Pancreas (tissue), 10 donors: ENCODE data around the gene LRRTM3. TPM values are rescaled to one million over a fixed set of nuclear protein-coding genes. Genes with fewer than 3 reads are reported as not detected.

ENCODE experiments used
- ATAC-seq, 4 donors: fragments of 200-7000 bp; cut with Tn5 transposase; one replicate each; pipeline versions ENCODE4 v1.8.0 to v1.9.1; 2020; ENCODE audit warnings: mild to moderate bottlenecking in 4 of 4, moderate library complexity in 4 of 4
- DNase-seq, 6 donors: peaks; one replicate each; pipeline ENCODE4 v3.0.0-alpha.2; 2020
- FAIRE-seq: peaks from 2 replicates; lab custom pipeline; 2012; peaks lifted over from hg19 to GRCh38; lab: Jason Lieb, UNC
- H3K27ac ChIP-seq, 4 donors: fragments of 200-600 bp; sonication (generic); 1 replicate in 3 of 4; 2 replicates in 1 of 4; pipeline versions ENCODE4 v1.5.0 to v1.8.0; 2020
- H3K27me3 ChIP-seq, 4 donors: fragments of 200-600 bp; one replicate each; pipeline ENCODE4 v1.8.0; 2021
- H3K36me3 ChIP-seq, 3 donors: fragments of 200-600 bp; sonication (generic) in 1 of 3; one replicate each; pipeline versions ENCODE4 v1.5.0 to v1.8.0; 2020 to 2021
- H3K4me1 ChIP-seq, 3 donors: fragments of 200-600 bp; one replicate each; pipeline ENCODE4 v1.8.0; 2021
- H3K4me3 ChIP-seq, 4 donors: fragments of 200-600 bp; sonication (generic) in 2 of 4; one replicate each; pipeline versions ENCODE4 v1.5.0 to v1.8.0; 2020 to 2021
- H3K9me3 ChIP-seq, 4 donors: fragments of 200-600 bp; one replicate each; pipeline ENCODE4 v1.8.0; 2021
- CTCF ChIP-seq, 4 donors: fragments of 200-600 bp; sonication (generic) in 3 of 4; IDR thresholded peaks; one replicate each; pipeline versions ENCODE4 v1.5.0 to v1.8.0; 2021; ENCODE audit warnings: antibody characterized with exemption in 4 of 4
- WGBS, 2 donors: extraction: QIAGEN DNeasy Blood & Tissue Kit; methylation state at CpG; one replicate each; pipeline ENCODE4 v1.1.7; 2013; 5-methylcytosine and 5-hydroxymethylcytosine counted together
- intact Hi-C, 3 donors: fragments of 100-400 bp; cut with DNase I; formaldehyde crosslinking; loops; one replicate each; pipeline versions ENCODE4 v1.11.1 to v1.14.2; 2022
- polyA plus RNA-seq, 2 donors: library from polyadenylated mRNA; stranded (reverse); fragments of 200-250 nt; gene quantifications; one replicate each; pipeline ENCODE4 v1.2.3, GENCODE V29; 2013
- total RNA-seq, 6 donors: library from RNA; stranded (reverse); fragmentation: NEBNext Ultra II Directional in 4 of 6; extraction: Animal tissue kit (Norgen Biotek cat#: 25700) in 4 of 6; gene quantifications; one replicate each; pipeline versions ENCODE4 v1.2.1 to v1.2.4, GENCODE V29; 2021 to 2023
- donor health status: healthy with polysubstance abuse.
- donor health status: DM: no; HTN: no; CAD: no; lungs with moderate emphysema.
- donor health status: DM: no; HTN: no; CAD: no.
- donor health status: control.
- donor health status: control.
- donor health status: Bipolar disorder and iron deficiency.
- donor health status: DM: yes; HTN: yes; CAD: no.
- donor health status: DM: no; HTN: no; CAD: no.
- donor health status: DM: no; HTN: no; CAD: no.
- donor health status: DM: yes; HTN: yes; CAD: no.

The LRRTM3 gene
- total and polyA plus RNA-seq, 8 donors, result 0.25 to 2.5 (median 0.72) TPM

- Histone ChIP-seq H3K27ac (no peak overlapping the region), H3K4me1 (peaks cover 0 to 3% (median 0%) of the 10 kb centered on the region in 3 donors), H3K4me3 (no peak overlapping the region), H3K27me3 (peaks cover 3 to 17% (median 4%) of the 10 kb centered on the region in 4 donors), H3K9me3 (no peaks in the 10 kb centered on the region), H3K36me3 (no peaks in the 10 kb centered on the region)
- no peak for TF ChIP-seq CTCF (IDR thresholded peaks at IDR 0.05)
- DNase-seq (no peak), FAIRE-seq (no peak), ATAC-seq (no peak)
- 31 to 38% methylated on average over 5 of the region's 5 CpGs for WGBS, 2 donors
- intact Hi-C loops, result no loop called here
Observed at GRCh38 chr10:66929375-66929774, 3.5 kb downstream of the LRRTM3 start.

- FAIRE-seq, result peak; percentile 76
Observed at GRCh38 chr10:66931340-66931948, 5.6 kb downstream of the LRRTM3 start.

GRCh38 chr10:66931949-66932343 lies 6.1 kb downstream of the LRRTM3 start:
- ATAC-seq (peak in 1 of 4 donors; percentile 46), DNase-seq (no peak), FAIRE-seq (no peak)
- H3K4me1 ChIP-seq, result peaks cover 0 to 3% (median 0%) of the 10 kb centered on the region in 3 donors
- H3K36me3 ChIP-seq, result no peaks in the 10 kb centered on the region
- no peaks in the 10 kb centered on the region for H3K9me3 ChIP-seq
- no peak for TF ChIP-seq CTCF (IDR thresholded peaks at IDR 0.05)
- intact Hi-C loops, result no loop called here
- H3K27me3 ChIP-seq, result peaks cover under 1 to 17% (median 4%) of the 10 kb centered on the region in 4 donors
- no peak overlapping the region for H3K27ac ChIP-seq
- H3K4me3 ChIP-seq, result no peak overlapping the region
- WGBS, 2 donors, result 36 to 37% methylated on average over 3 of the region's 3 CpGs

More at GRCh38 chr10:66931340-66931948, 5.6 kb downstream of the LRRTM3 start:
- 16 to 24% methylated on average over 5 of the region's 5 CpGs for WGBS, 2 donors
- Histone ChIP-seq H3K4me1 (peaks cover 0 to 3% (median 0%) of the 10 kb centered on the region in 3 donors), H3K36me3 (no peaks in the 10 kb centered on the region), H3K4me3 (no peak overlapping the region), H3K27me3 (peaks cover 3 to 17% (median 4%) of the 10 kb centered on the region in 4 donors), H3K27ac (no peak overlapping the region), H3K9me3 (no peaks in the 10 kb centered on the region)
- intact Hi-C loops, result no loop called here
- no peak for DNase-seq
- ATAC-seq, result peak; percentile 48 to 88 (median 81)
- TF ChIP-seq CTCF (IDR thresholded peaks at IDR 0.05), result peak; percentile 37 to 69 (median 62)

GRCh38 chr10:66934711-66935110 lies 8.9 kb downstream of the LRRTM3 start:
- H3K27ac ChIP-seq, result no peak overlapping the region
- TF ChIP-seq CTCF (IDR thresholded peaks at IDR 0.05), result no peak
- H3K4me3 ChIP-seq, result no peak overlapping the region
- peaks cover 0 to 3% (median 0%) of the 10 kb centered on the region in 3 donors for H3K4me1 ChIP-seq
- H3K27me3 ChIP-seq, result peaks cover 0 to 11% (median 1%) of the 10 kb centered on the region in 4 donors
- no peak for ATAC-seq
- no peaks in the 10 kb centered on the region for H3K9me3 ChIP-seq
- intact Hi-C loops, result no loop called here
- FAIRE-seq, result no peak
- H3K36me3 ChIP-seq, result no peaks in the 10 kb centered on the region
- no peak for DNase-seq

GRCh38 chr10:66940965-66941364 lies 15.1 kb downstream of the LRRTM3 start:
- no peaks in the 10 kb centered on the region for H3K9me3 ChIP-seq
- FAIRE-seq (no peak), ATAC-seq (no peak), DNase-seq (no peak)
- H3K4me3 ChIP-seq, result no peak overlapping the region
- H3K27me3 ChIP-seq, result no peaks in the 10 kb centered on the region
- 30 to 33% methylated on average over 3 of the region's 3 CpGs for WGBS, 2 donors
- no peak overlapping the region for H3K27ac ChIP-seq
- H3K36me3 ChIP-seq, result no peaks in the 10 kb centered on the region
- no peak for TF ChIP-seq CTCF (IDR thresholded peaks at IDR 0.05)
- H3K4me1 ChIP-seq, result no peaks in the 10 kb centered on the region
- intact Hi-C loops, result no loop called here
